22Rv1 (cell line): ENCODE measurements around the gene TMEM106C.

ENCODE experiments used
- ZFX ChIP-seq: fragments of 450-650 bp; IDR thresholded peaks from 2 replicates; pipeline ENCODE4 v1.6.1; 2017; ENCODE audit warnings: antibody characterized with exemption, borderline replicate concordance
- TF ChIP-seq, protein P1 (sequence below): fragments of 450-650 bp; IDR thresholded peaks from 2 replicates; pipeline ENCODE4 v1.5.1; 2017; ENCODE audit warnings: mild to moderate bottlenecking

DNA sequence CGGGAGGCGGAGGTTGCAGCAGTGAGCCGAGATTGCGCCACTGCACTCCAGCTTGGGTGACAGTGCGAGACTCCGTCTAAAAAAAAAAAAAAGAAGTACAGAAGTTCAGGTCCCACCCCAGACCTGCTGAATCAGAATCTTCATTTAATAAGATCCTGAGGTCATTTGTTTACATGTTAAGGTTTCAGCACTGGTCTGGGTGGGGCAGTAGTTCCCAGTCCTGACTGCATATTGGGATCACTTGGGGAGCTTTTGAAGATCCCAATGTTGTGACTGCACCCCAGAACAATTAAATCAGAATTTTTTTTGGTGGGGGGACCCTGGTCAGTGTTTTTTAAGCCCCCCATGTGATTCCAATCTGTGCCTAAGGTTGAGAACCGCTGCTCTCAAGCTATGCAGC is 52.6 kb downstream of the TMEM106C start:
- TF ChIP-seq, protein P1, sequence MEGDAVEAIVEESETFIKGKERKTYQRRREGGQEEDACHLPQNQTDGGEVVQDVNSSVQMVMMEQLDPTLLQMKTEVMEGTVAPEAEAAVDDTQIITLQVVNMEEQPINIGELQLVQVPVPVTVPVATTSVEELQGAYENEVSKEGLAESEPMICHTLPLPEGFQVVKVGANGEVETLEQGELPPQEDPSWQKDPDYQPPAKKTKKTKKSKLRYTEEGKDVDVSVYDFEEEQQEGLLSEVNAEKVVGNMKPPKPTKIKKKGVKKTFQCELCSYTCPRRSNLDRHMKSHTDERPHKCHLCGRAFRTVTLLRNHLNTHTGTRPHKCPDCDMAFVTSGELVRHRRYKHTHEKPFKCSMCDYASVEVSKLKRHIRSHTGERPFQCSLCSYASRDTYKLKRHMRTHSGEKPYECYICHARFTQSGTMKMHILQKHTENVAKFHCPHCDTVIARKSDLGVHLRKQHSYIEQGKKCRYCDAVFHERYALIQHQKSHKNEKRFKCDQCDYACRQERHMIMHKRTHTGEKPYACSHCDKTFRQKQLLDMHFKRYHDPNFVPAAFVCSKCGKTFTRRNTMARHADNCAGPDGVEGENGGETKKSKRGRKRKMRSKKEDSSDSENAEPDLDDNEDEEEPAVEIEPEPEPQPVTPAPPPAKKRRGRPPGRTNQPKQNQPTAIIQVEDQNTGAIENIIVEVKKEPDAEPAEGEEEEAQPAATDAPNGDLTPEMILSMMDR: no peak
- TF ChIP-seq ZFX: no peak
